ENCODE results near the gene ASB2.

ASB2 gene

GRCh38 chr14:93951635-93952540 is 24.5 kb downstream of the ASB2 start:
- no peak for DNase-seq

GRCh38 chr14:93950948-93951634 is 25.3 kb downstream of the ASB2 start:
- DNase-seq = no peak

DNA sequence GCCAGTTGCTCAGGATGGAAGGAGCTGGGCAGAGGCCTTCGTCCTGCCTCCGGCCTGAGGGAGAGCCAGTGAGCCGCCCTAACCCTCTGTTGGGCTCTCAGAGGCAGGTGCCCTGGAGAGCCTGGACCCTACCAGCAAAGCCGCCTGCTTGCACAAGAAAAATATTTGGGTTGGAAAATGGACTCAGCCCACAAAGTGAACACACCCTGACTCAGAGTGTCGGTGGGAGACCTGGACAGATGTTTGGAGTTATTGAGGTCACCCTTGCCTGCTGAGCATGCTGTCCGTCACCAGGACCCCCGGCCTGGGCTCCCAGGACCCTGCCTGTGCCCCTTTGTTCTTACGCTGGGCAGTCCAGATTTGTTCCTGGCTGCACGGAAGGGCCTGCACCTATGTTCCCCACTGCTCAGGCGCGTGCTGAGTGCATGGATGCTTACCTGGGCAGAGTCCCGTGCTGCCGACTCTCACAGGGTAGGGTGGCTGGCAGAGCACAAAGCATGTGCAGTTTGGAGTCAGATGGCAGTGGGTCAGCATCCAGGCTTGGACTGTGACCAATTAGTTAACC is 26.8 kb downstream of the ASB2 start:
- no peak for DNase-seq

DNA sequence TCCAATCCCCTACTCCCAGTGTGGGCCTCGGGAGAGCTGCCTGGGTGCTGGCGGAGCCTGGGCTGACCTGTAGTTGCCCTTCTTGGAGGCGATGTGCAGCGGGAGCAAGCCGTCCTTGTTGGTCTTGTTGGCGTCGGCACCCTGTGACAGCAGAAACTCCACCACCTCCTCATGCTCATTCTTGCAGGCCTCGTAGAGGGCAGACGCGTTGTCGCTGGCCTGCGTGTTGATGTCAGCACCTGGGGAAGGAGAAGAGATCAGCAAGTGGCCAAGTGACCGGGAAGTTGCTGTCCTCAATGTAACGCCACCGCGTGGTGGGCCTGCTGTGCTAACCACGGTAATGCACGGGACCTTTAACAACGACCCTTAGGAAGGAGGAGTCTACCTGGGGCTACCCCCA is 29.1 kb downstream of the ASB2 start:
- DNase-seq = no peak

DNA sequence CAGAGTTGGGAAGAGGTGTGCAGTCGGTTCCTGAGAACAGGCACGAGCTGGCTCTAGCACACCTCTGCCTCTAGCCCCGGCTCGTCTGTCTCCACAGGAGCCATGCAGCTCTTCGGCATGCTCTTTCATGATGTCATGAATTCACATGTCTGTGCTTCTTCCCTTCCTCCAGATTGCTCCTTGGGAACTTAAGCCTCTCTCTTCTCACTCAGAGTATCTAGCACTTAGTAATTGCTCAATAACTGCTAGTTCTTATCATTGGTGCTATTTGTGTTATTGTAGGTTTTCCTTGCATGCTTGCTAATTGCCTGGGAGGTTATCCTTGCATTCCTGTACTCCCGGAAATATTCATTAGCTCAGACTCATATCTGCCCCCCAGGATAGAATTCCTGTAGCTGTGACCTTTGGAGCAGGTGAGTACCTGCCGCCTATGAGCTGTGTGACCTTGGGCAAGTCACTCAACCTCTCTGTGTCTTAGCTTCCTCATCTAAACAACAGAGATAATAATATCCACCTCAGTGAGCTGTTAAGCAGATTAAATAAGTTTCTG is 29.8 kb downstream of the ASB2 start:
- no peak for DNase-seq

- DNase-seq = no peak
Measured at GRCh38 chr14:93946104-93946503, 30.3 kb downstream of the ASB2 start.

DNA sequence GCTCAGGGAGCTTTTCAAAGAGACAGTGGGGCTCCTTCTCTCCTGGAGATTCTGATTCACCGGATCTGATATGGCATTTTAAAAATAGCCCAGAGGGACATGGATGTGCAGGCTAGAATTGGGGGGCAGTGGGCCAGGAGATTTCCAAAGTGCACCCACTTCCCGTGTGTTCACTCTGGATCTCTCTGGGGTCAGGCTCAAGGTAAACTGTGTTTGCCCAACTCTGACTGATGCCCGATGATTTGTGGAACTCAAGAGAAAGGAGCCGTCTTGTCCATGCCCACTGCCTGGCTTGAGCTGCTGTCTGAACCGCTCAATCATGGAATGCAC is 31.3 kb downstream of the ASB2 start:
- DNase-seq = no peak

- no peak for DNase-seq
Measured at GRCh38 chr14:93944348-93945069, 31.9 kb downstream of the ASB2 start.

GRCh38 chr14:93943930-93944329 is 32.4 kb downstream of the ASB2 start:
- DNase-seq = no peak

DNA sequence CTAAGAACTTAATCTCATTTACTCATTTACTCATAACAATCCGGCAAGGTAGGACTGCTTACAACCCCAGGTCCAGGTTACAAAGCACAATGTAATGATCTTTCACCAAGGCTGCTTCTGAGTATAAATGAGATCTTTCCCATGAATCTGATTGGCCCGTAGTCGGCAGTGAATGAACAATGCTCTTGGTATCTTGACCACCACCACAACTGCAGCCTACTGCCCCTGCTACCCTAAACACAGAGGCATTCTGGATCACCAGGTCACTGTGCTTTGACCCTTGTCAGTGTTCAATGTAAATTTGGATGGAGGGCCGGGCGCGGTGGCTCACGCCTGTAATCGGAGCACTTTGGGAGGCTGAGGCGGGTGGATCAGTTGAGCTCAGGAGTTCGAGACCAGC is 33.3 kb downstream of the ASB2 start:
- no peak for DNase-seq

GRCh38 chr14:93941293-93941910 is 35.0 kb downstream of the ASB2 start:
- no peak for DNase-seq

GRCh38 chr14:93940437-93940836 is 35.9 kb downstream of the ASB2 start:
- no peak for DNase-seq

DNA sequence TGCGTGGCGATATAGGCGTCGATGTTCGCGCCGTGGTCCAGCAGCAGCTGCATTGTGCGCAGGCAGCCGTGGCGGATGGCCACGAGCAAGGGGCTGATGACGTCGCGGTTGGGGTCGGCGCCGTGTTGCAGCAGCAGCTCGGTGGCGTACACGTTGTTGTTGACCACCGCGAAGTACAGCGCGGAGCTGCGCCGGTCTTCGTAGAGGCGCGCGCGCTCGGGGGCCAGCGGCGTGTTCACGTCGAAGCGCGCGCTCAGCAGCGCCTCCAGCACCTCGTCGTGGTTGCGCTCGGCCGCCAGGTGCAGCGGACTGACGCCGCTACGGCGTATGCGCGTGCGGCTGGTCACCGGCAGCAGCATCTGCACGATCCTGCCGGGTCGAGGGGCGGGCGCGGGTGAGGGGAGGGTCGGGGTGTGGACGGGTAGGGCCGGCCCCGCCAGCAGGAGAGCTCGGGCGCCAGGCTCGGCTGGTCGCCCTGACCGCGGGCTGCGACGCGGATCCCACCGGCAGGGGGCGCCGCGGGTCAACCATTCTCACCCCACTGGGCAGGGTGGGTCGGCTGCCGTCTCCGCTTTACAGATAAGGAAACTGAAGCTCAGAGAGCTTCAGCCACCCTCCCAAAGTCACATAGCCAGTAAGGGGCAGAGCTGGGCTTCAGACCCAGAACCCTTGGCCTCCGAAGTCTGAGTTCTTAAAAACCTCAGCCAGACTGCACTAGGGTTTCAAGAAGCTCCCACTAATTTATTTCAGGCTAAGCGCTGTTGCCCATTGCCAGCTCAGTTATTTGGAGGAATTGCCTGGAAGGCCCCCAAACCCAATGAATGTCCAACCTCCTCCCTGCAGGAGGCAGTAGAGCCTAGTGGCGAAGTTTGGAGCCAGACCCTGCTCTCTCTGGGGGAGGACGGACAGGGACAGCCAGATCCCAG is 36.8 kb downstream of the ASB2 start:
- peak in 45 of 56 donors; percentile 7 to 83 (median 51) for DNase-seq

DNA sequence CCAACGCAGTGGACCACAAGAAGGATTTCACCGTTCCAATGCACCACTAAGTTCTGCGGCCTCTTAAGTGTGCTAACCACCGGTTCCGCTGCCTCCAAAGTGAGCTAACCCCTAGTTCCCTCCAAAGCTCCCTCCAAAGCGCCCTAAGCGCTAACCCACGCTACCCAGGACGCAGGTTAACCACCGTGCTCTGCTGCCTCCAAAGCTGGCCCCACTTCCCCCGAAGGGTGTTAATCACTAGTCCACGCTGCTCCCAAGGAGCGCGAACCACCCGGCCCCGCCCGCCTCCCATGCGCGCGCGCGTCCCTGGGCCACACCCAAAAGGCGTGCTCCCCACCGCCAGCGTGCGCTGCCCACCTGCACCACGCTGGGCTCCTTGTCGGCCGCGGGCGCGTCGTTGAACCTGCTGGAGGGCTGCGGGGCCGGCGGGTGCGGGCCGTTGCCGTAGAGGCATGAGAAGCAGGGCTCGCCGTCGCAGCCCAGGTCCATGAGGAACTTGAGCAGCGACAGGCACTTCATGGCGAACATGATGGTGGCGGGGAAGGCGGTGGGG is 37.5 kb downstream of the ASB2 start:
- DNase-seq = no peak

DNA sequence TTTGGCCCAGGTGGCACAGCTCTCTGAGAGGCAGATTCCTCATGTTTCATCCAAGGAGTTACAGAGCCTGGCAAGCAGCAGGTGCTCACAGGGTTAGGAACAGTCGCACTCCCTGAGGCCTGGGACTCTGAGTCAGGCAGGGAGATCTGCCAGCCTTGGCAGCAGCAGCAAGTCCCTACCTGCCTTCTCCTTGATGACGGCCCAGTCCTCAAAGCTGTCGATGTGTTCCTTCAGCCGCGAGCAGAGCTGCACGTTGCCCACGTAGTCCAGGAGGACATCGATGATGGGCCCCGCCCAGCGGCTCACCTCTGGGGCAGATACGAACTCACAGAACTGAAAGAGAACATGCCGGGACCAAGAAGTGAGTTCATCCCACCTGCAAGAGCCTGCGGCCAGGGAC is 38.9 kb downstream of the ASB2 start:
- no peak for DNase-seq

- no peak for DNase-seq
Measured at GRCh38 chr14:93936926-93937325, 39.4 kb downstream of the ASB2 start.

DNA sequence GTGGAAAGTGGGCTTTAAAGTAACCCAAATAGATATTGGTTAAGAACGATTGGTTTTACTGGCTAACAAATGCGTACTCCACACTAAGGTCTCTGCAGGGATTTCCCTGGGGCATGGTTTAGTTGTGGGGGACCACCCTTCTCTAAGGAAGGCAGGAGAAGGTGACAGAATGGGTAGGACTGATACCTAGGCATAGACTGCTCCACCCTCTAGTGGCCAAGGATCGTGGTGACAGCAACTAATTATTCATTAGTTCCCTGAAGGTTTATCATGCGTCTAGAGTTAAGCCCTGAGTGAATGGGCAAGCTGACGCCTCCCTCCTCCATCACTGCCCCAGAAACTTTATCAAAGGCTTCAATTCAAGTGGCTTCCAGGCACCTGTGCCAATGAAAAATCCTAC is 40.1 kb downstream of the ASB2 start:
- no peak for DNase-seq

GRCh38 chr14:93935213-93935612 is 41.2 kb downstream of the ASB2 start:
- DNase-seq = no peak

- no peak for DNase-seq
Measured at GRCh38 chr14:93932642-93933041, 43.7 kb downstream of the ASB2 start.

DNA sequence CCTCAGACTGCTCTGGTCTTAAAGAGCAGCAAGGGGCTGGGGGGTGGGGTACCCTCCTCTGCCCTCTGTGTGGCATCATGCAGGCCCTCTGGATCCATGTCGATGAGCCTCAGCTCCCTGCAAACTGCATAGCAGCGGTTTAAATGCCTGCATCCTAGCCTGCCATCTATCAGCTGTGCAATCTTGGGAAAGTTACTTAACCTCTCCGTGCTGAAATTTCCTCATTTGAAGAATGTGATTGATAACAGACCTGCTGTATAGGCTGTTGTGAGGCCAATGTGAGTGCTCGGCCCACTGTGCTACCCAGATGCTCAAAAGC is 45.4 kb downstream of the ASB2 start:
- DNase-seq = no peak

Measured in amygdala (tissue), 56 donors.